ENCODE results near the gene SLC30A5. TPM values are rescaled to one million over a fixed set of nuclear protein-coding genes. Genes with fewer than 3 reads are reported as not detected.
"Not testable (repeated sequence)": the region's sequence is repeated elsewhere in the genome, so short reads cannot be mapped to it uniquely, and the experiment has no call there.

Gene SLC30A5
- total RNA-seq, 1 donor, result 52.8 TPM

DNA sequence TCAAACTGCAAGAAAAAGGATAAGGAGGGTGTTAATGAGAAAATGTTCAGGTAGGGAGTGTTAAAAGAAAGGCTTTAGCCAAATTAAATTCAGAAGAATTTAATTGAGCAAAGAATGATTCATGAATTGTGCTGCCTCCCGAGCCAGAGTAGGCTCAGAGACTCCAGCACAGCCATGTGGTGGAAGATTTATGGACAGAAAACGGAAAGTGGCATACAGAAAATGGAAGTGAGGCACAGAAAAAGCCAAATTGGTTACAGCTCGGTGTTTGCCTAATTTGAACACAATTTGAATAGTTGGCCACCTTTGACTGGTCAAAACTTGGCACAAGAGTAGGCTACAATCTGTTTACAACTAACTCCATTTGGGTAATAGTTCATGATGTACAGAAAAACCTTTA, 9.6 kb upstream of the SLC30A5 start:
- TF ChIP-seq, protein P1, sequence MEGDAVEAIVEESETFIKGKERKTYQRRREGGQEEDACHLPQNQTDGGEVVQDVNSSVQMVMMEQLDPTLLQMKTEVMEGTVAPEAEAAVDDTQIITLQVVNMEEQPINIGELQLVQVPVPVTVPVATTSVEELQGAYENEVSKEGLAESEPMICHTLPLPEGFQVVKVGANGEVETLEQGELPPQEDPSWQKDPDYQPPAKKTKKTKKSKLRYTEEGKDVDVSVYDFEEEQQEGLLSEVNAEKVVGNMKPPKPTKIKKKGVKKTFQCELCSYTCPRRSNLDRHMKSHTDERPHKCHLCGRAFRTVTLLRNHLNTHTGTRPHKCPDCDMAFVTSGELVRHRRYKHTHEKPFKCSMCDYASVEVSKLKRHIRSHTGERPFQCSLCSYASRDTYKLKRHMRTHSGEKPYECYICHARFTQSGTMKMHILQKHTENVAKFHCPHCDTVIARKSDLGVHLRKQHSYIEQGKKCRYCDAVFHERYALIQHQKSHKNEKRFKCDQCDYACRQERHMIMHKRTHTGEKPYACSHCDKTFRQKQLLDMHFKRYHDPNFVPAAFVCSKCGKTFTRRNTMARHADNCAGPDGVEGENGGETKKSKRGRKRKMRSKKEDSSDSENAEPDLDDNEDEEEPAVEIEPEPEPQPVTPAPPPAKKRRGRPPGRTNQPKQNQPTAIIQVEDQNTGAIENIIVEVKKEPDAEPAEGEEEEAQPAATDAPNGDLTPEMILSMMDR (IDR thresholded peaks at IDR 0.05; ENCODE audit: insufficient read depth, low read length), result no peak
- DNase-seq (ENCODE audit: low read depth), result no peak
- H3K4me3 ChIP-seq (ENCODE audit: low read depth, low read length), result no peak overlapping the region

DNA sequence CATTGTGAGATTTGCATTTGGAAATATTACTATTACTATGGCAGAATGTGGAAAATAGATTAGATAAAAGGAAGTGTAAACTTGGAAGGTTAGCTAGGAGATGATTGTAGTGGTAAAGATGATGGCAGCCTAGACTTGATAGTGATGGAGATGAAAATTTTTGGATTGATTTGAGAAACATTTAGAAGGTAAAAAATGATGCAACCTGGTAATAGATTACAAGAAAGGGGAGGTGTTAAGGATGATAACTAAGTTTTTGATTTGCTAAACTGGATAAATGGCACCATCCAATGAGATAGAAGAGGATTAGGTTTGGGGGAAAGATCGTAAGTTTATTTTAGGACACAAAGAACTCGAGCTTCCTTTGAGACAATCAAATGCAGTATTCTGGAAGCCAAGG, 8.9 kb upstream of the SLC30A5 start:
- DNase-seq (ENCODE audit: low read depth), result no peak
- H3K4me3 ChIP-seq (ENCODE audit: low read depth, low read length), result no peak overlapping the region
- TF ChIP-seq, protein P1 (IDR thresholded peaks at IDR 0.05; ENCODE audit: insufficient read depth, low read length), result no peak

DNA sequence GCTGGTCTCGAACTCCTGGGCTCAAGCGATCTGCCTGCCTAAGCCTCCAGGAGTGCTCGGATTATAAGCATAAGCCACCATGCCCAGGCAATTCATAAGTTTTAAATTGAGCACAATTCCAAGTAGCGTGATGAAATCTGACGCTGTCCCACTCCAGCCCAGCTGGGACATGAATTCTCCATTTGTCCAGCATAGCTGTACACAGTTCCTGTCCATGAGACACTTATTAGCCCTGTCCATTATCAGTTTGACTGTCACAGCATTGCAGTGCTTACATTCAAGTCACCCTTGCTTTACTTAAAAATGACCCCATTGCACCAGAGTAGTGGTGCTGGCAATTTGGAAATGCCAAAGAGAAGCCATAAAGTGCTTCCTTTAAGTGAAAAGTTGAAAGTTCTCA, 7.6 kb upstream of the SLC30A5 start:
- DNase-seq (ENCODE audit: low read depth), result no peak
- TF ChIP-seq, protein P1 (IDR thresholded peaks at IDR 0.05; ENCODE audit: insufficient read depth, low read length), result no peak
- no peak overlapping the region for H3K4me3 ChIP-seq (ENCODE audit: low read depth, low read length)

DNA sequence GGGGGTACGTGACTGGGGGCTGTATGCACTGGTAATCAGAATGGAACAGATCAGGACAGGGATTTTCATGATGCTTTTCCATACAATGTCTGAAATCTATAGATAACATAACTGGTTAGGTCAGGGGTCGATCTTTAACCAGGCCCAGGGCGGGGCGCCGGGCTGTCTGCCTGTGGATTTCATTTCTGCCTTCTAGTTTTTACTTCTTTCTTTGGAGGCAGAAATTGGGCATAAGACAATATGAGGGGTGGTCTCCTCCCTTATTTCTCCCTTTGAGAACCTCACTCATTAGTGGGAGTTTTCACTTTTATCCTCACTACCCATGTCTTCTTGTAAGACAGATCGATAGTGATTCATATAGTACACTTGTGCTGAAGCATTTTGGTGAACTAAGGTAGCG, 5.8 kb upstream of the SLC30A5 start:
- H3K4me3 ChIP-seq (ENCODE audit: low read depth, low read length); DNase-seq (ENCODE audit: low read depth): not testable (repeated sequence)

DNA sequence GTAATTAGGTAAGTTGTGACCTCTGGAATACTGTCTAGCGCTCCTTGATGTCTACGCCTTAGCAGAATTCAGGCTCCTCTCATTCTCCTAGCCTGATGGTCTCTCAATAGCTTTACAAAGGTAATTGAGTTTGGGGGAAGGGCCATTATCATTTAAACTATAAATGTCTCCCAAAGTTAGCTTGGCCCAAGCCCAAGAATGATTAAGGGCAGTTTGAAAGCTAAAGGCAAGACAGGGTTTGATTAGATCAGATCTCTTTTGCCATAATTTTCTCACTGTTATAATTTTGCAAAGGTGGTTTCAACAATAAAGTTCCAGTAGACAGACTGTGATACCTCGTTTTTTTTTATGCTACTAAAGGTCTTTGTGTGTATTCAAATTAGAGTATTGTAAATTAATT, 3.7 kb upstream of the SLC30A5 start:
- no peak overlapping the region for H3K4me3 ChIP-seq (ENCODE audit: low read depth, low read length)
- TF ChIP-seq, protein P1 (IDR thresholded peaks at IDR 0.05; ENCODE audit: insufficient read depth, low read length), result no peak
- DNase-seq (ENCODE audit: low read depth), result no peak

DNA sequence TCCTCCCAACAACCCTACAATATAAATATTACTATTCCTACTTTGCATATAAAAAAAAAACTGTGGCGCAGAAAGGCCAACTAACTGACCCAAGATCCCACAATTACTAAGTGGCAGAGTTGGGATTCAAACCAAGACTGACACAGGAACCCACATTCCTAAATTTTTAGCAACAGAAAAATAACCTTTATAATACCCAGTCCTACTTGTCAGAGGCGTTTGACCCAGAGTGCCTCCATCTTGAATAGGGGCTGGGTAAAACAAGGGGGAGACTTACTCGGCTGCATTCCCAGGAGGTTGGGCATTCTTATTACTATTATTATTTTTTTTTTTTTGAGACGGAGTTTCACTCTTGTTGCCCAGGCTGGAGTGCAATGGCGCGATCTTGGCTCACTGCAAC, 2.0 kb upstream of the SLC30A5 start:
- TF ChIP-seq, protein P1 (IDR thresholded peaks at IDR 0.05; ENCODE audit: insufficient read depth, low read length), result no peak
- no peak overlapping the region for H3K4me3 ChIP-seq (ENCODE audit: low read depth, low read length)
- DNase-seq (ENCODE audit: low read depth), result no peak

DNA sequence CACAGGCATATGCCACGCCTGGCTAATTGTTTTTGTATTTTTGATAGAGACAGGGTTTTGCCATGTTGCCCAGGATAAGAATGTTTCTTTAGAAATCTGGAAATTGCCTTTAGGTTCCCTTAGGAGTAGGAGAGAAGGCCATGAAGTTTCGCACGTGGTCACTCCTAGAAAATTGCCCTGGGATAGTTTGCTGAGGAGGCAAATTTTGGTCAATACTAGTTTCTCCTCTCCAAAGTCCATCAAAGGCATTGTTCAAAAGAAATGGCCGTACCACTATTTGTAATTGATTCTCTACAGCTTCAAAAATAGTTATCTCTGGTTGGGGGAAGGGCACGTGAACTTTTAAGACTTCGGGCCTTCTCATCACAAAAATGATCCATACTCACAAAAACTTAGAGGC, 845 bp upstream of the SLC30A5 start:
- TF ChIP-seq, protein P1 (IDR thresholded peaks at IDR 0.05; ENCODE audit: insufficient read depth, low read length), result no peak
- no peak overlapping the region for H3K4me3 ChIP-seq (ENCODE audit: low read depth, low read length)
- DNase-seq (ENCODE audit: low read depth), result no peak

Data from fibroblast of the aortic adventitia (primary cell).